SK-N-SH (cell line): Measurements from ENCODE around the gene KLHL25. TPM values are rescaled to one million over a fixed set of nuclear protein-coding genes. Genes with fewer than 3 reads are reported as not detected.

Source experiments
- CTCF ChIA-PET: fragments of 300-600, 350-600 bp; formaldehyde crosslinking; extraction: SDS; loops from one replicate; lab custom pipeline; 2021; lab: Yijun Ruan, JAX
- POLR2A ChIA-PET: fragments of 350-600 bp; sonication (Branson Sonifier 250); formaldehyde crosslinking; extraction: SDS; loops from one replicate; lab custom pipeline; 2020; ENCODE audit warnings: antibody characterized with exemption, inconsistent platforms; lab: Yijun Ruan, JAX
- DNase-seq: peaks from one replicate; pipeline ENCODE4 v3.0.0; 2012
- H2AFZ ChIP-seq: fragments of 200-600 bp; sonication (generic); 2 replicates; pipeline ENCODE4 v1.8.1; 2016; ENCODE audit warnings: antibody characterized with exemption, mild to moderate bottlenecking, low read depth
- H3F3A ChIP-seq: fragments of 200-600 bp; sonication (generic); replicated peaks from 2 replicates; pipeline ENCODE3; 2016; ENCODE audit warnings: antibody characterized with exemption, mild to moderate bottlenecking; ENCODE audit not compliant: insufficient read depth
- H3K27ac ChIP-seq, 2 experiments: fragments of 200-500 bp in 1 of 2; fragments of 200-600 bp in 1 of 2; sonication (Bioruptor generic) in 1 of 2; sonication (generic), shearing (Covaris generic) in 1 of 2; 2 replicates each; pipeline versions ENCODE4 v1.5.1 to v1.6.1; 2014 to 2016; ENCODE audit warnings: low read depth in 2 of 2, inconsistent platforms in 1 of 2, low read length in 1 of 2, mild to moderate bottlenecking in 1 of 2, mixed read lengths in 1 of 2
- H3K27me3 ChIP-seq: fragments of 200-600 bp; sonication (generic), shearing (Covaris generic); 2 replicates; pipeline ENCODE4 v1.6.1; 2016; ENCODE audit warnings: mixed run types; ENCODE audit not compliant: insufficient read depth
- H3K36me3 ChIP-seq, 2 experiments: fragments of 200-500 bp in 1 of 2; fragments of 200-600 bp in 1 of 2; sonication (Bioruptor generic) in 1 of 2; sonication (generic) in 1 of 2; replicated peaks in 1 of 2; 2 replicates each; pipeline versions ENCODE3 to v1.5.1; 2014 to 2016; ENCODE audit warnings: low read length in 1 of 2, mild to moderate bottlenecking in 1 of 2; ENCODE audit not compliant: insufficient read depth in 2 of 2, control insufficient read depth in 1 of 2
- H3K4me1 ChIP-seq, 2 experiments: fragments of 200-500 bp in 1 of 2; fragments of 200-600 bp in 1 of 2; sonication (Bioruptor generic) in 1 of 2; sonication (generic), shearing (Covaris generic) in 1 of 2; 2 replicates each; pipeline versions ENCODE4 v1.5.1 to v1.6.1; 2014 to 2016; ENCODE audit warnings: low read depth in 1 of 2, low read length in 1 of 2, mixed run types in 1 of 2; ENCODE audit not compliant: insufficient read depth in 2 of 2, control insufficient read depth in 1 of 2
- H3K4me2 ChIP-seq: fragments of 200-600 bp; sonication (generic), shearing (Covaris generic); 2 replicates; pipeline ENCODE4 v1.6.1; 2017; ENCODE audit warnings: mixed run types
- H3K4me3 ChIP-seq, 2 experiments: fragments of 200-500 bp in 1 of 2; fragments of 200-600 bp in 1 of 2; sonication (Bioruptor generic) in 1 of 2; sonication (generic), shearing (Covaris generic) in 1 of 2; 2 replicates each; pipeline versions ENCODE4 v1.5.1 to v1.8.1; 2014 to 2016; ENCODE audit warnings: low read depth in 2 of 2, inconsistent platforms in 1 of 2, low read length in 1 of 2, mild to moderate bottlenecking in 1 of 2, mixed read lengths in 1 of 2, moderate library complexity in 1 of 2
- H3K79me2 ChIP-seq: fragments of 200-600 bp; sonication (generic); 2 replicates; pipeline ENCODE4 v1.8.1; 2017; ENCODE audit warnings: mild to moderate bottlenecking; ENCODE audit not compliant: insufficient read depth
- H3K9ac ChIP-seq: fragments of 200-600 bp; sonication (generic); 2 replicates; pipeline ENCODE4 v1.6.1; 2017; ENCODE audit warnings: mixed run types
- H3K9me2 ChIP-seq: fragments of 200-600 bp; sonication (generic); 2 replicates; pipeline ENCODE4 v1.6.1; 2017; ENCODE audit warnings: mixed run types
- H3K9me3 ChIP-seq: fragments of 200-600 bp; sonication (generic); 2 replicates; pipeline ENCODE4 v1.6.1; 2017; ENCODE audit warnings: mixed run types, mild to moderate bottlenecking, moderate library complexity
- H4K20me1 ChIP-seq: fragments of 200-600 bp; sonication (generic); 2 replicates; pipeline ENCODE4 v1.6.1; 2017; ENCODE audit warnings: mild to moderate bottlenecking, mixed run types; ENCODE audit not compliant: insufficient read depth
- EP300 ChIP-seq, 2 experiments: IDR thresholded peaks; 2 replicates each; pipeline versions ENCODE4 v1.4.0 to v1.6.1; 2012; ENCODE audit warnings: borderline replicate concordance in 1 of 2, low read depth in 1 of 2, low read length in 1 of 2
- FOXM1 ChIP-seq: IDR thresholded peaks from 2 replicates; pipeline ENCODE4 v1.4.0; 2012; ENCODE audit warnings: low read depth, mild to moderate bottlenecking
- GABPA ChIP-seq: IDR thresholded peaks from 2 replicates; pipeline ENCODE4 v1.4.0; 2012; ENCODE audit warnings: low read depth, mild to moderate bottlenecking
- GATA2 ChIP-seq: sonication (generic); formaldehyde crosslinking; IDR thresholded peaks from 2 replicates; pipeline ENCODE4 v1.5.0; 2020; ENCODE audit warnings: mild to moderate bottlenecking, missing genetic modification reagents
- PBX3 ChIP-seq: IDR thresholded peaks from 2 replicates; pipeline ENCODE4; 2012
- RAD21 ChIP-seq: IDR thresholded peaks from 2 replicates; pipeline ENCODE4 v1.6.1; 2012; ENCODE audit warnings: mild to moderate bottlenecking, low read length
- RCOR1 ChIP-seq: fragments of 150-350 bp; IDR thresholded peaks from 2 replicates; pipeline ENCODE4 v1.6.1; 2017; ENCODE audit warnings: antibody characterized with exemption, low read length
- RXRA ChIP-seq: IDR thresholded peaks from 2 replicates; pipeline ENCODE4 v1.4.0; 2012; ENCODE audit warnings: low read depth, mild to moderate bottlenecking, borderline replicate concordance
- SMC3 ChIP-seq: IDR thresholded peaks from 2 replicates; pipeline ENCODE4 v1.6.1; 2012; ENCODE audit warnings: low read depth, low read length, improper control_type of control experiment
- TAF1 ChIP-seq: IDR thresholded peaks from 2 replicates; pipeline ENCODE4 v1.6.1; 2012; ENCODE audit warnings: low read depth, mild to moderate bottlenecking, low read length, moderate library complexity, borderline replicate concordance
- USF2 ChIP-seq: fragments of 150-350 bp; IDR thresholded peaks from 2 replicates; pipeline ENCODE4 v1.6.1; 2017; ENCODE audit warnings: antibody characterized with exemption, low read length, low read depth, borderline replicate concordance
- WGBS: methylation state at CpG from one replicate; pipeline ENCODE4 v1.1.6; 2017; ENCODE audit warnings: low lambda C conversion rate; 5-methylcytosine and 5-hydroxymethylcytosine counted together
- polyA plus RNA-seq, 3 experiments: library from polyadenylated mRNA; depleted of rRNA; stranded (reverse); fragments of >200 nt; gene quantifications; 2 replicates each; pipeline ENCODE4 v1.2.3, GENCODE V29; 2012

KLHL25 gene
- polyA plus RNA-seq, 1 of the 3 experiments (the other 2 are of a cell fraction) = 4.5 TPM

DNA sequence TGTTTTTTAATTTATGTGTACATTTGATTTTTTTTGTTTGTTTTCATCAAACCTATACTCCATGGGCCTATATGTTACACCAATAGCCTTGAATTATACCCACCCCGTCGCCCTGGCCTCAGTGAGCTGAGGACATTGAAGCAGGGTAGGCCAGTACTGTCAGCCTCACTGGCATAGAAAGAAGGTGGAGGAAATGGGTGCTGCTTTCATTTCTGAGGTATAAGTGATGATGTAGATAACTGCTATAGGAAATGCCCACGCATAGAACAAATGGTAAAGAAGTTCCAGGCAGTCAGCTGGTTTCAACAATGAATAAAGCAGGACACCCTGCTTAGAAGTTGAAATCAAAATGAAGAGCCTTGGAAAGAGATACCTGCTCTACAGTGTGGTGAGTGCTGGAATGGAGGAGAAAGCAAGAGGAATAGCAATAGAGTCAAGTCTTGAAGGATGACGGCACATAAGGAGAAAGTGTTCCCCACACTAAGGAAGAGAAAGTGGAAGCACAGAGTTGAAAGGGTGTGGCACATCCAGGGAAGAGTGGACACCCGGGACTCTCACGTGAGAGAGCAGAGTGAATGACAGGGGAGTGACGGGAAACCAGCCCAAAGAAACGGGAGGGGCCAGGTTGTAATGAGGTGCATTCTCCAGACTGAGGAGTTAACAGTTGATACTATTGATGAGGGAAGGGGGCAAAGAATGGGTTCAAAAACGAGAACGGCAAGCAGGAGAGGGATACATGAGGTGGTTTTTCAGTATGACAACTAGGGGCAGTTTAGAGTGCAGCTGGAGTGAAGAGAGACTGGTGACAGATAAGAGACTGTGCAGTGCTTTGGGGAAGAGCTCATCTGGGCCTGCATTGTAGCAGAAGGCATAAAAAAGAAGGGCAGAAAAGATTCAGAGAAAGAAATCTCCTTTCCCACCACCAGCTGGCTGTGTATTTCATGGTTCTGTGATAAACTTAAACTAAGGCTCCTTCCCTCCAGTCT, 70.5 kb downstream of the KLHL25 start:
- WGBS = 80% methylated on average over 10 of the region's 10 CpGs
- H2AFZ ChIP-seq = no peak overlapping the region
- no peaks in the 10 kb centered on the region for H4K20me1 ChIP-seq
- H3K4me1 ChIP-seq = no peaks in the 10 kb centered on the region
- TF ChIP-seq PBX3 = no peak
- no peak for TF ChIP-seq GABPA
- no peak for TF ChIP-seq EP300 (IDR thresholded peaks at IDR 0.05; ENCODE audit: borderline replicate concordance in 1 of 2, low read depth in 1 of 2, low read length in 1 of 2)
- no peak overlapping the region for H3K4me3 ChIP-seq
- H3K9me2 ChIP-seq = no peaks in the 10 kb centered on the region
- ChIA-PET POLR2A (no interaction called here), CTCF (interaction anchor here (0.6 to 12.1 kb wide), 6 partner anchors 11 to 428 kb away, joined by 3 to 201 read pairs (median 4); no protein-coding TSS in a partner anchor)
- peaks cover 38 to 80% of the 10 kb centered on the region in 2 experiments for H3K36me3 ChIP-seq
- no peak for DNase-seq
- H3K27ac ChIP-seq = no peak overlapping the region; a peak in 1 of 4 replicates
- no peaks in the 10 kb centered on the region for H3F3A ChIP-seq
- no peaks in the 10 kb centered on the region for H3K27me3 ChIP-seq
- no peaks in the 10 kb centered on the region for H3K9me3 ChIP-seq
- no peak overlapping the region for H3K4me2 ChIP-seq
- H3K9ac ChIP-seq = no peak overlapping the region
- no peaks in the 10 kb centered on the region for H3K79me2 ChIP-seq

- Histone ChIP-seq H3K4me3 (no peak overlapping the region), H4K20me1 (no peaks in the 10 kb centered on the region)
- no peak for TF ChIP-seq RCOR1
- TF ChIP-seq USF2 = no peak
- TF ChIP-seq TAF1 = no peak
- no peak for TF ChIP-seq SMC3
- no peak for TF ChIP-seq FOXM1
- TF ChIP-seq RAD21 = no peak
- TF ChIP-seq GATA2 = no peak
- no peak for TF ChIP-seq RXRA
- TF ChIP-seq, all 33 proteins: peak for 0
- Histone ChIP-seq H3K27ac (no peak overlapping the region), H2AFZ (no peak overlapping the region), H3K79me2 (no peaks in the 10 kb centered on the region), H3K9me2 (no peaks in the 10 kb centered on the region), H3K27me3 (no peaks in the 10 kb centered on the region), H3F3A (no peaks in the 10 kb centered on the region), H3K36me3 (peaks cover 50 to 86% of the 10 kb centered on the region in 2 experiments), H3K9ac (no peak overlapping the region), H3K4me1 (no peaks in the 10 kb centered on the region), H3K9me3 (no peaks in the 10 kb centered on the region), H3K4me2 (no peak overlapping the region)
- whole genome bisulfite sequencing = 96% methylated on average over 1 of the region's 1 CpG
- no peak for DNase-seq
- POLR2A ChIA-PET = no interaction called here
- CTCF ChIA-PET = interaction anchor here (0.8 to 1.7 kb wide), 2 partner anchors 109 to 118 kb away, joined by 3 to 8 read pairs; no protein-coding TSS in a partner anchor
Observed at GRCh38 chr15:85722374-85723152, 72.2 kb downstream of the KLHL25 start.
